ENCODE data around the gene KRTAP22-2.

- TF ChIP-seq POLR2A (IDR thresholded peaks at IDR 0.05) (no peak), POLR2AphosphoS5 (IDR thresholded peaks at IDR 0.05) (no peak), CTCF (IDR thresholded peaks at IDR 0.05) (no peak), EP300 (IDR thresholded peaks at IDR 0.05) (no peak)
Measured at GRCh38 chr21:30567617-30568016, 22.6 kb downstream of the KRTAP22-2 start.

Data from upper lobe of left lung (tissue), 4 donors.